Caco-2 (cell line): ENCODE measurements around the gene TBL1X. TPM values are rescaled to one million over a fixed set of nuclear protein-coding genes. Genes with fewer than 3 reads are reported as not detected.

ENCODE experiments used
- BruUV-seq: library from RNA; stranded (reverse); fragments of 400-500 nt; replicated peaks from 2 replicates; lab custom pipeline; 2021; lab: Mats Ljungman, UMichigan
- CTCF ChIA-PET: fragments of 300-600 bp; sonication (Branson Sonifier 250); formaldehyde crosslinking; loops from one replicate; lab custom pipeline; 2022; ENCODE audit warnings: antibody characterized with exemption; lab: Charles Lee
- POLR2A ChIA-PET: fragments of 300-600 bp; sonication (Branson Sonifier 250); formaldehyde crosslinking; loops from one replicate; lab custom pipeline; 2022; ENCODE audit warnings: antibody characterized with exemption; lab: Charles Lee
- DNase-seq, 2 experiments: peaks; one replicate each; pipeline versions ENCODE4 v3.0.0 to v3.0.0-alpha.2; 2020 to 2022
- H3K27me3 ChIP-seq: replicated peaks from 2 replicates; pipeline ENCODE4 v1.6.0; 2011; ENCODE audit warnings: low read length; ENCODE audit not compliant: control insufficient read depth, insufficient read depth
- H3K36me3 ChIP-seq: 2 replicates; pipeline ENCODE4 v1.5.1; 2011; ENCODE audit warnings: low read length; ENCODE audit not compliant: control insufficient read depth, insufficient read depth
- H3K4me1 ChIP-seq: fragments of 250-450 bp; sonication (Bioruptor Pico); 2 replicates; pipeline ENCODE4 v1.5.1; 2020; ENCODE audit warnings: mild to moderate bottlenecking
- H3K4me3 ChIP-seq: 2 replicates; pipeline ENCODE4 v1.5.1; 2011; ENCODE audit warnings: low read depth, mild to moderate bottlenecking, control low read depth, low read length
- H3K9me3 ChIP-seq: fragments of 250-450 bp; sonication (Bioruptor Pico); 2 replicates; pipeline ENCODE4 v1.5.1; 2020; ENCODE audit warnings: mild to moderate bottlenecking, moderate library complexity
- H3K27ac Mint-ChIP-seq: one replicate; pipeline ENCODE4 v1.8.0; 2022; ENCODE audit warnings: mixed read lengths; ENCODE audit not compliant: unreplicated experiment
- H3K27me3 Mint-ChIP-seq: one replicate; pipeline ENCODE4 v1.8.0; 2022; ENCODE audit warnings: mixed read lengths; ENCODE audit not compliant: insufficient read depth, unreplicated experiment
- H3K36me3 Mint-ChIP-seq: one replicate; pipeline ENCODE4 v1.8.0; 2022; ENCODE audit warnings: mild to moderate bottlenecking, mixed read lengths; ENCODE audit not compliant: insufficient read depth, unreplicated experiment
- H3K4me1 Mint-ChIP-seq: one replicate; pipeline ENCODE4 v1.8.0; 2022; ENCODE audit warnings: low read depth, mixed read lengths; ENCODE audit not compliant: unreplicated experiment
- H3K4me3 Mint-ChIP-seq: one replicate; pipeline ENCODE4 v1.8.0; 2022; ENCODE audit warnings: mild to moderate bottlenecking, moderate library complexity, mixed read lengths; ENCODE audit not compliant: unreplicated experiment
- H3K9me3 Mint-ChIP-seq: one replicate; pipeline ENCODE4 v1.8.0; 2022; ENCODE audit warnings: mixed read lengths; ENCODE audit not compliant: unreplicated experiment
- CTCF ChIP-seq, 2 experiments: fragments of 200-600 bp in 1 of 2; IDR thresholded peaks; 1 replicate in 1 of 2; 2 replicates in 1 of 2; pipeline versions ENCODE4 v1.5.1 to v1.8.0; 2011 to 2022; ENCODE audit warnings: antibody characterized with exemption in 1 of 2, control low read depth in 1 of 2, inconsistent platforms in 1 of 2, low read depth in 1 of 2, low read length in 1 of 2, mild to moderate bottlenecking in 1 of 2, moderate library complexity in 1 of 2; ENCODE audit not compliant: insufficient read depth in 1 of 2, severe bottlenecking in 1 of 2, unreplicated experiment in 1 of 2
- intact Hi-C: fragments of 100-400 bp; cut with micrococcal nuclease; formaldehyde crosslinking; loops from one replicate; pipeline ENCODE4 v1.10.0; 2022; ENCODE audit not compliant: unreplicated experiment
- total RNA-seq: library from RNA; stranded (reverse); gene quantifications from 2 replicates; pipeline ENCODE4 v1.2.3, GENCODE V29; 2022

The TBL1X gene
- total RNA-seq, 1 experiment from 2014 or later: 84.2 TPM

- Histone ChIP-seq H3K27me3 (no peaks in the 10 kb centered on the region), H3K36me3 (no peaks in the 10 kb centered on the region), H3K4me3 (no peak overlapping the region), H3K4me1 (no peaks in the 10 kb centered on the region), H3K9me3 (no peaks in the 10 kb centered on the region)
- Mint-ChIP-seq H3K27ac (no peak overlapping the region), H3K36me3 (peaks cover 22% of the 10 kb centered on the region), H3K4me1 (no peaks in the 10 kb centered on the region), H3K4me3 (no peak overlapping the region), H3K9me3 (no peaks in the 10 kb centered on the region), H3K27me3 (no peaks in the 10 kb centered on the region)
- no peak for TF ChIP-seq CTCF (IDR thresholded peaks at IDR 0.05; ENCODE audit: insufficient read depth in 1 of 2, low read depth in 1 of 2, low read length in 1 of 2, severe bottlenecking in 1 of 2, unreplicated experiment in 1 of 2)
- POLR2A ChIA-PET: no interaction called here
- intact Hi-C loops: no loop called here
- BruUV-seq: no TSS peak
- no peak for DNase-seq
- CTCF ChIA-PET: no interaction called here
Measured at GRCh38 chrX:9619581-9619980, 154.7 kb downstream of the TBL1X start.

GRCh38 chrX:9622128-9622527, 157.3 kb downstream of the TBL1X start:
- Mint-ChIP-seq H3K36me3 (peaks cover 21% of the 10 kb centered on the region), H3K9me3 (no peaks in the 10 kb centered on the region), H3K4me1 (no peaks in the 10 kb centered on the region), H3K4me3 (no peak overlapping the region), H3K27ac (no peak overlapping the region), H3K27me3 (no peaks in the 10 kb centered on the region)
- H3K4me1 ChIP-seq: no peaks in the 10 kb centered on the region
- BruUV-seq: no TSS peak
- intact Hi-C loops: no loop called here
- H3K9me3 ChIP-seq: no peaks in the 10 kb centered on the region
- H3K36me3 ChIP-seq: no peaks in the 10 kb centered on the region
- H3K4me3 ChIP-seq: no peak overlapping the region
- ChIA-PET CTCF (no interaction called here), POLR2A (no interaction called here)
- no peak for TF ChIP-seq CTCF (IDR thresholded peaks at IDR 0.05; ENCODE audit: insufficient read depth in 1 of 2, low read depth in 1 of 2, low read length in 1 of 2, severe bottlenecking in 1 of 2, unreplicated experiment in 1 of 2)
- H3K27me3 ChIP-seq: no peaks in the 10 kb centered on the region
- DNase-seq: no peak

- no peak for DNase-seq
- Histone ChIP-seq H3K36me3 (no peaks in the 10 kb centered on the region), H3K27me3 (no peaks in the 10 kb centered on the region), H3K4me1 (no peaks in the 10 kb centered on the region), H3K4me3 (no peak overlapping the region), H3K9me3 (no peaks in the 10 kb centered on the region)
- Mint-ChIP-seq H3K36me3 (no peaks in the 10 kb centered on the region), H3K4me1 (no peaks in the 10 kb centered on the region), H3K27ac (no peak overlapping the region), H3K27me3 (no peaks in the 10 kb centered on the region), H3K4me3 (no peak overlapping the region), H3K9me3 (no peaks in the 10 kb centered on the region)
- no TSS peak for BruUV-seq
- intact Hi-C loops: no loop called here
- TF ChIP-seq CTCF (IDR thresholded peaks at IDR 0.05; ENCODE audit: insufficient read depth in 1 of 2, low read depth in 1 of 2, low read length in 1 of 2, severe bottlenecking in 1 of 2, unreplicated experiment in 1 of 2): no peak
- ChIA-PET POLR2A (no interaction called here), CTCF (no interaction called here)
Measured at GRCh38 chrX:9626379-9626778, 161.5 kb downstream of the TBL1X start.
